Stimulated activated CD4-positive, alpha-beta T cell treated with anti-CD3 and anti-CD28 coated beads, Interleukin-2, amount 100 ng/mL, for 4 hours (primary cell): ENCODE measurements around the gene SPRR2A.
"Not testable (repeated sequence)": the region's sequence is repeated elsewhere in the genome, so short reads cannot be mapped to it uniquely, and the experiment has no call there.

Experiments
- DNase-seq: peaks from one replicate; pipeline ENCODE4 v3.0.0-alpha.2; 2020; ENCODE audit warnings: low read depth

Gene SPRR2A

DNA sequence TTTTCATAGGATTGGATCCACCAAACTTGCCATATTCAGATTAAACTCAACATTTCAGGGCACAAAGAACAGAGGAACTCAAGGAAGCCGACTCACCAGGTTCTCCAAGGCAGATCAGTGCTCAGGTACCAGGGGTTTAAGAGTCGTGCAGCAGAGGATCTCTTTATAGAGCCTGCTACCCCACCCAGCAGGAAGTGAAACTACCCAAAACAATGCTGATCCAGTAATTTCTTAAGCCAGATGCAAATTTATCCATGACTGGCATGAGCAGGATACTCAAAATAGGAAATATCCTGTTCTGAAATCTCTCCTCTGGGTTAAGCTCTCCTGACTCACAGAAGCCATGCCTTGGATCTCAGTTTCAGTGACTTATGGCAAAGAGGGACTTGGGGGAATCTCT, at the start of gene SPRR2A:
Gene SPRR2A, minus strand, starts transcription at position 138 of the 400 bp plus-strand sequence. CDS start 777 bp downstream, outside the sequence.
- DNase-seq: no peak

DNA sequence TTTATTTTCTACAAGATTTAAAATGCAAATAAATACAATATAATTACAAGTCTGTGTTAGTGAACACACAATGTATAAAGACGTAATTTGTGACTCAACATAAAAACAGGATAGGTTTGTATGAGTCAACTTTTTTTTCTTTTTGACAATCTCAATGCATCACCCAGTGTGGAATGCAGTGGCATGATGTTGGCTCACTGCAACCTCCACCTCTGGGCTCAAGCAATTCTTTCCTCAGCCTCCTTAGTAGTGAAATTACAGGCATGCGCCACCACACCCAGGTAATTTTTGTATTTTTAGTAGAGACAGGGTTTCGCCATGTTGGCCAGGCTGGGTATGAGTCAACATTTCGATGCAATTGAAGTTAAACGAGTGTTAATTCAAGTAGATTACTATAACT, 42.9 kb upstream of the SPRR2A start:
- DNase-seq: no peak

DNA sequence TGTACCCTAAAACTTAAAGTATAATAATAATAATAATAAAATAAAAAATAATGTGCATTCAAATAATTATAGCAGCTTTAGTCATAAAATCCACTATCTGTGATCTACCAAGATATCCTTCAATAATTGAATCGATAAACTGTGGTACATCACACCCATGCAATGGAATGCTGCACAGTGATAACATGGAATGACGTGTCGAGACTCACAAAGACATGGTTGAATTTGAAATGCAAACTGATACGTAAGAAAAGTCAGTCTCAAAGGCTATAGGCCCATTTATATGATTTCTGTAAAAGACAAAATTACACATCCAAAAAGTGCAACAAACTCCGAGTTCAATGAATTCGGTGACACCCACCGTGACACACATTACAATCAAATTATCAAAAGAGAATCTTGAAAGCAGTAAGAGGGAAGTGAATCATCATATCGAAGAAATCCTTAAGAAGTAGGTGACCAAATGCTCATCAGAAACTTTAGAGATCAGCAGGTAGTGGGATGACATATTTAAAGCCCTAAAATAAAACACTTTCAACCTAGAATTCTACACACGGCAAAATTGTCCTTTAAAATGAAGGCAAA, 42.2 kb upstream of the SPRR2A start:
- no peak for DNase-seq

DNA sequence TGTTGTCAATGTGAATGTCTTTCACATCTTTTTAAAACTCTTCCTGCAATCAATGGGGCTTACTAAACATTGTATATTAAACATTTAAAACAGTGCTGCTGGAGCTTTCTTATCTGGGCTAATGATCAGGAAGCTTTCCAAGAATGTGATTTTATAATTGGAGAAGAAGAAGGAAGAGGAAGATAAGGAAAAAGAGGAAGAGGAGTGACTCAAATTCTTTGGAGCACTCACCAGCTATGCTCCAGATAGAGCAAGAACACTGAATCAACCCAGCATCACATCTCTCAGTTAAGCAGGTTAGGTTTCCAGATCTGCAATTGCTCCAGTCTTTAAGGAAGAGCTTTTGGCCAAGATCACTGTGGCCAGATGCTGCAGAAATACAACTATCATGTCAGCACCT, 38.5 kb upstream of the SPRR2A start:
- no peak for DNase-seq

DNA sequence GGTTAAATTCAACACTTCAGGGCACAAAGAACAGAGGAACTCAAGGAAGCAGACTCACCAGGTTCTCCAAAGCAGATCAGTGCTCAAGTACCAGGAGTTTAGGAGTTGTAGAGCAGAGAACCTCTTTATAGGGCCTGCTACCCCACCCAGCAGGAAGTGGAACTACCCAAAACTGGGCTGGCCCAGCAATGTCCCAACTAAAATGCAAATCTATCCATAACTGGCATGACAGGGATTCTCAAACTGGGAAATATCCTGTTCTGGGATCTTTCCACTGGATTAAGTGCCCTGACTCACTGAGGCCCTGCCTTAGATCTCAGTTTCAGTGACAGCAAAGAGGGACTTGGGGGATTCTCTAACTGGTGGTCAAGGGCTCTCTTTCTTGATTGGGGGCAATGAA, 37.1 kb upstream of the SPRR2A start, which contains the start of gene SPRR2E:
Gene SPRR2E, minus strand, starts transcription at position 101 of the 400 bp plus-strand sequence. CDS start 775 bp downstream, outside the sequence.
- no peak for DNase-seq

DNA sequence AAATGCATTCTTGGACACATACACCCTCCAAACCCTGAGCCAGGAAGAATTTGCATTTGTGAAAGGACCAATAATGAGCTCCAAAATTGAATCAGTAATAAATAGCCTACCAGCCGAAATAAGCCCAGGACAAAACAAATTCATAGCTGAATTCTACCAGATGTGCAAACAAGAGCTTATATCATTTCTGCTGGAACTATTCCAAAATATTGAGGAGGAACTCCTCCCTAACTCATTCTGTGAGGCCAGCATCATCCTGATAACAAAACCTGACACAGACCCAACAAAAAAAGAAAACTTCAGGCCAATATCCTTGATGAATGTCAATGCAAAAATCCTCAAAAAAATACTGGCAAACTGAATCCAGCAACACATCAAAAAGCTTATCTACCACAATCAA, 30.3 kb upstream of the SPRR2A start:
- no peak for DNase-seq

DNA sequence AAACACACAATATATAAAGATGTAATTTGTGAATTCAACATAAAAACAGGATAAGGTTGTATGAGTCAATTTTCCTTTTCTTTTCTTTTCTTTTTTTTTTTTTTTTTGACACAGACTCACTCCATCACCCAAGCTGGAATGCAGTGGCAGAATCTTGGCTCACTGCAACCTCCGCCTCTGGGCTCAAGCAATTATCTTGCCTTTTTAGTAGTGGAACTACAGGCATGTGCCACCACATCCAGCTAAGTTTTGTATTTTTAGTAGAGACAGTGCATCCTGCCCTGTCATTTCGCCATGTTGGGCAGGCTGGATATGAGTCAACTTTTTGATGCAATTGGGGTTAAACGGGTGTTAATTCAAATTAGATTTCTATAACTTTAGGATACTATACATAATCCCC, 24.4 kb upstream of the SPRR2A start:
- DNase-seq: no peak

DNA sequence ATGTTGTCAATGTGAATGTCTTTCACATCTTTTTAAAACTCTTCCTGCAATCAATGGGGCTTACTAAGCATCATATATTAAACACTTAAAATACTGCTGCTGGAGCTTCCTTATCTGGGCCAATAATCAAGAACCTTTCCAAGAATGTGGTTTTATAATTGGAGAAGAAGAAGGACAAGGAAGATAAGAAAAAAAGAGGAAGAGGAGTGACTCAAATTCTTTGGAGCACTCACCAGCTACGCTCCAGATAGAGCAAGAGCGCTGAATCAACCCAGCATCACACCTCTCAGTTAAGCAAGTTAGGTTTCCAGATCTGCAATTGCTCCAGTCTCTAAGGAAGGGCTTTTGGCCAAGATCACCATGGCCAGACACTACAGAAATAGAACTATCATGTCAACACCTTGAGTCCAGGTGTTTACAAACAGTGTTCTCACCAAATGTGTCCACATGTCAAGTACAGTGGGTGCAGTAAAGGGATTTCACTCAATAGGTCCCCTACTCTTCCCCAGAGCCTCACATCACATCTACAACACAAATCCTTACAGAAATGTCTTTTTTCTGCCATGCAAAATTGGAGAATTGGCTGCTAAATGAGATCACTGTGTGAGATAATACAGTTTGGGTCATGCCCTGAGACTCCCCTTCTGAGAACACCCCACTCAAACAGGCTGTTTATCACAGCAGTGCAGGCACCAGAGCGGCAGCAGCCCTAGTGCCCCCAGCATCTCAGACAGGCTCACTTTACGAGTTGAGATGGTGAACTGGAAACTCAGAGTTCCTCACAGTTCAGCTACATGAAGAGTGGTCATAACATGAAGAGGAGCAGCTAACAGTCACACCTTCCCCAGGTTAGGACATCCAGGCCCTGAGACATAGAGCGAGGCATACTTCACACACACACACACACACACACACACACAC, 15.8 kb upstream of the SPRR2A start:
- DNase-seq: no peak

DNA sequence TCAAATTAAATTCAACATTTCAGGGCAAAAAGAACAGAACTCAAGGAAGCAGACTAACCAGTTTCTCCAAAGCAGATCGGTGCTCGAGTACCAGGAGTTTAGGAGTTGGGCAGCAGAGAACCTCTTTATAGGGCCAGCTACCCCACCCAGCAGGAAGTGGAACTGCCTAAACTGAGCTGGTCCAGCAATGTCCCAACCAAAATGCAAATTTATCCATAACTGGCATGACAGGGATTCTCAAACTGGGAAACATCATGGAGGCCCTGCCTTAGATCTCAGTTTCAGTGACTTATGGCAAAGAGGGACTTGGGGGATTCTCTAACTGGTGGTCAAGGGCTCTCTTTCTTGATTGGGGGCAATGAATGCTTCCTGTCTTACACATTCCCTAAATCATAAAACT, 14.2 kb upstream of the SPRR2A start, which contains the start of gene SPRR2B:
Gene SPRR2B, minus strand, starts transcription at position 101 of the 400 bp plus-strand sequence. CDS start 772 bp downstream, outside the sequence.
- DNase-seq: no peak

DNA sequence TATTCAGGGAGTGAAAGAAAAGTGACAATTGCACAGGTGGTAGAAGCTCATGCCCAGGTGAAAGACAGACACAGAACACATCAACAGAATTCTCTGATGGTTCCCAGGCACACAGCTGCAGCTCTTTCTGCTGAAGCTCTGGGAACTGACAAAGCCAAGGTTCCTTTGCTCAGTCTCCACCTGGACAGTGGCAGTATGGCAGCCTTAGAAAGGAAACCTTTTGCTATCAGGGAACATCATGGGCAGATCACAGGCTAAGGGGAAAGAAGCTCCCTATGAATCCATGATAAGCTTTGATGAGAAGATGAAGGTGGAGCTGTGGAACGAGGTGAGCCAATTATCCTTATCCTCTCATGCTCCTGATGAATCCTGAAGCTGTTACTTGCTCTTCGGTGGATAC, 12.9 kb upstream of the SPRR2A start:
- no peak for DNase-seq

DNA sequence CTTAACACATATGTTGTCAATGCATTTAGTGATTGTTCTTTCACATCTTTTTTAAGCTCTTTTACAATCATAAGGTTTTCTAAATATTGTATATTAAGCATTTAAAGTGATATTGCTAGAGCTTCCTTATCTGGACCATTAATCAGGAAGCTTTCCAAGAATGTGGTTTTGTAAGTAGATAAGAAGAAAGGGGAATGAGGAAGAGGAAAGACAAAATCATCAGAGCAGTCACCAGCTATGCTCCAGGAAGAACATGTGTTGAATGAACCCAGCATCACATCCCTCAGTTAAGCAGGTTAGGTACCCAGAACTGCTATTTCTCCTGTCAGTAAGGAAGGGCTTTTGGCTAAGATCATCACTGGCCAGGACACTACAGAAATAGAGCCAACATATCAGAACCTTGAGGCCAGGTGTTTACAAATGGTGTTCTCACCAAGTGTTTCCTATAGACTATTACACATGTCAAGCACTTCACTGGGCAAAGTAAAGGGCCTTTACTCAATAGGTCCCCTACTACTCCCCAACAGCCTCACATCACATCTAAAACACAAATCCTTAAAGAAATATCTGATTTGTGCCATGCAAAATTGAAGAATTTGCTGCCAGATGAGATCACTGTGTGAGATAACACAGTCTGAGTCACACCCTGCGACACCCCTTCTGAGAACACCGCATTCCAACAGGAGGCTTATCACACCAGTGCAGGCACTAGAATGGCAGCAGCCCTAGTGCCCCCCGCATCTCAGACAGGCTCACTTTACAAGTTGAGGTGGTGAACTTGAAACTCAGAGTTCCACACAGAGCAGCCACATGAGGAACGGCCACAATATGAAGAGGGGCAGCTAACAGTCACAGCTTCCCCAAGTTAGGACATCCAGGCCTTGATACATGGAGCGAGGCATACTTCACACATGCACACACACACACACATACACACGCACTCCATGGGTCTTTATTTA, 1.8 kb upstream of the SPRR2A start:
- DNase-seq: no peak

DNA sequence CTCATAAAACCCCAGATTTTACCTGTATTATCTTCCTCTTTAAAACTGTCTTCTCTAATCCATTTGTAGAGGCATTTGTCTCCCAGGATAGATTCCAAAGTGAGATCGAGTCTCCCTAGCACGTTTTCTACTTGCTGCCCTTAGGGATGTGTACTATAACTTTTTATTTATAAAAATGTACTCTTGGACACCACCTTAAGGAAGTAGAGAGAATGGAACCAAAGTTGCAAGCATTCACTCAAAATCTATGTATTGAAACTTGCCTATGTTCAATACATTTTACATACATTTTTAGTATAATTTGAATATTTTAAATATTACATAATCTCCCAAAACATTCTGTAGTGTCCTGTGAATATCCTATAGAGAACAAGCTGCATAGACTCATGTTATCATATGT, 842 bp upstream of the SPRR2A start:
- DNase-seq: no peak

DNA sequence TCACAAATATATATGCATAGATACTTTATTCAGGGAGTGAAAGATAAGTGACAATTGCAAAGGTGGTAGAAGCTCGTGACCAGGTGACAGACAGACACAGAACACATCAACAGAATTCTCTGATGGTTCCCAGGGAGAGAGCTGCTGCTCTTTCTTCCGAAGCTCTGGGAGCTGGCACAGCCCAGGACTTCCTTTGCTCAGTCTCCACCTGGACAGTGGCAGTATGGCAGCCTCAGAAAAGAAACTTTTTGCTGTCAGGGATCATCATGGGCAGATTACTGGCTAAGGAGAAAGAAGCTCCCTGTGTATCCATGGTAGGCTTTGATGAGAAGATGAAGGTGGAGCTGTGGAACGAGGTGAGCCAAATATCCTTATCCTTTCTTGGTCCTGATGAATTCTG, 1.2 kb downstream of the SPRR2A start:
- DNase-seq: not testable (repeated sequence)

DNA sequence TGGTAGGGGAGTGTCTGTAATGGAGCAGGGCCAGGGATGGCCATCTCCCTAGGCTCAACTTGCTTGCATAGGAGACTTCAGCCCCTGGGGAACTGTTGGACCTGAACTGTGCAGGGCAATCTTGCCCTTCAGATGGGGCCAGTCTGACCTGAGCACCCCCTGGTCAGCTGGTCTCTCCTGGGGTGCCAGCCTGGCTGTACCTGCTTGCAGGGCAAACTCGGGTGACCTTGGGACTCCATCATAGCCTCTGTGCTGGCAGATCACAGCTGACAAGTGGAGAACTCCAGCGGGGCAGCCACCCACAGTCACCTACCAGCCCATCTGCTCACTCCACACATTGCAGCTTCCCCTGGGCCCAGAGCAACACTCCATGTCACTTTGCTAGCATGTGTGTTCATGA, 8.1 kb downstream of the SPRR2A start:
- no peak for DNase-seq

DNA sequence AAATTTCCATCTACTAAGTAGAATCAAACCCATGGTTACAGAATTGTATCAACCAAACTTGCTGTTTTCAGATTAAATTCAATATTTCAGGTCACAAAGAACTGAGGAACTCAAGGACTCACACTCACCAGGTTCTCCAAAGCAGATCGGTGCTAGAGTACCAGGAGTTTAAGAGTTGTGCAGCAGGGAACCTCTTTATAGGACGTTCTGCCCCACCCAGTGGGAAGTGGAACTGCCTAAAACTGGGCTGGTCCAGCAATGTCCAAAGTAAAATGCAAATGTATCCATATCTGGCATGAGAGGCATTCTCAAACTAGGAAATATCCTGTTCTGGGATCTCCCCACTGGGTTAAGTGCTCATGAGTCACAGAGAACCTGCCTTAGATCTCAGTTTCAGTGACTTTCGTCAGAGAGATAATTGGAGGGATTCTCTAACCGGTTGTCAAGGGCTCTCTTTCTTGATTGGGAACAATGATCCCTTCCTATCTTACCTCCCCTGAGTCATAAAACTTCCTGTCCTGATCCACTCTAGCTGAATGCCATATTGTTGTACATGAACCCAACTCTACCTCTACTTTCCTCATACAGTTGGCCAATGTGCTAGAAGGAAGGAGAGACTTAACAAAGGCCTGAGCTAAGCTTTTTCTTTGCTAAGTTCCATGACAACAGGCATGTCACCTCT, 16.2 kb downstream of the SPRR2A start, which contains the start of gene SPRR2D:
Gene SPRR2D, minus strand, starts transcription at position 171 of the 682 bp plus-strand sequence. CDS start 774 bp downstream, outside the sequence.
- no peak for DNase-seq

DNA sequence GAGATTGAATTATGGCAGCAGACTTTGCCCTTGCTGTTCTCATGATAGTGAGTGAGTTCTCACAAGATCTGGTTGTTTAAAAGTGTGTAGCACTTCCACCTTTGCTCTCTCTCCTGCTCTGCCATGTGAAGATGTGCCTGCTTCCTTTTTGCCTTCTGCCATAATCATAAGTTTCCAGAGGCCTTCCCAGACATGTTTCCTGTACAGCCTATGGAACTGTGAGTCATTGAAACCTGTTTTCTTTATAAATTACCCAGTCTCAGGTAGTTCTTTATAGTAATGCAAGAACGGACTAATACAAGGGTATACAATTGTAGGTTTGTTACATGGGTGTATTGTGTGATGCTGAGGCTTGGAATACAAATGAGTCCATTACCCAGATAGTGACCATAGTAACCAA, 22.1 kb downstream of the SPRR2A start:
- DNase-seq: no peak

DNA sequence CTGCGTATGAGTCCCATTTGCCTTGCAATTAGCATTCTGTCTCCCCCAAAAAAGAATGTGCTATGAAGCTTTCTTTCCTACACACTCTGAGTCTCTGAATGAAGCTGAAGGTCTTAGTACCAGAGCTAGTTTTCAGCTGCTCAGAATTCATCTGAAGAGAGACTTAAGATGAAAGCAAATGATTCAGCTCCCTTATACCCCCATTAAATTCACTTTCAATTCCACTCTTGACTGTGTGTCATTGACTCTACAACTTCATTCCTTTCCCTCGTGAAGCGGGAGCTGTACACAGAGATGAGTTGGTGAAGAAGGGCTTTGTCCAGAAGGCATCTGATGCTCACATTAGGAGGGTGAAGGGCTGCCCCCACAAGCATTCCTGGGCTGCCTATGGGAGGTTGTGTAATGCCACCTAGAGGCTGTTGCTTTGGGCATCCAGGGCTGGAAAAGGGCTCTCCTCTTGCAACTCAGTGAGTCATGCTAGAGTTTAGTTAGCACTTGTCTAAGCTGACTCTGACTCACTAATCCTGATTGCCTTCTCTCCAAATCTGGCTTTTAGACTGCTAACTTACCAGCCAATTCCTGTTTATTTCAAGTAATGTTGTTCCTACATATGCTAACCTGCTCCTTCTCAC, 24.5 kb downstream of the SPRR2A start:
- no peak for DNase-seq

DNA sequence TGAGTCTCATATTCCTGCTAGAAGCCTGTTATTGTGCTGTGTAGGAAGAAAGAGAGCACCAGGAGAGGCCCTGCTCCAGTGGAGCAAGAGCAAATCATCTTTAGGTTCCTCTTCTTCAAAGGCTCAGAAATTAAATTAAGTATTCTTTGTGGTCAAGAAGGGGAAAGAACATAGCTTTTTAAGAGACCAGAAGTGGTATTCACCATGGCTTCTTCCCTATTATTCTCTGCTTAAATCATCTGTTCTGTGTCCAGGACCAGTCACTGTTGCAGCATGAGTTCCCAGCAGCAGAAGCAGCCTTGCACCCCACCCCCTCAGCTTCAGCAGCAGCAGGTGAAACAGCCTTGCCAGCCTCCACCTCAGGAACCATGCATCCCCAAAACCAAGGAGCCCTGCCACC, 25.2 kb downstream of the SPRR2A start:
- DNase-seq: no peak

DNA sequence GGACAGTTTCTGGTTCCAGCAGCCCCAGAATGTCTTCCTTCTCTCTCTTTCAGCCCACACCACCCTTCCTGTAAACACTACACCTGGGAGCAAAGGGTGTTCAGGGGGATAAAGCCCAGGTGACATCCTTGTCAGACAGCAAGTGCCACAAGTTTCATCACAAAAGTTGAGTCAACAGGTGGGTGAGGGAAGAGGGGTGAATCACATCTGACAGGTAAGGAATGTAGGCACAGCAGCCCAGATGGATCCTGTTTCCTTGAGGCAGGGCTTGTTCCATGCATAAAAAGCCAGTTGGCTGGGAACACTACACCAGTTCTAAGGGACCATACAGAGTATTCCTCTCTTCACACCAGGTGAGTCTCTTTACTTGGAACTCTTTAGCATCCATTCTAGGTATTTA, 26.4 kb downstream of the SPRR2A start, which contains the start of gene SPRR1B:
Gene SPRR1B, plus strand, starts transcription at position 309 of the 400 bp plus-strand sequence. CDS start 1,143 bp downstream, outside the sequence.
- no peak for DNase-seq

DNA sequence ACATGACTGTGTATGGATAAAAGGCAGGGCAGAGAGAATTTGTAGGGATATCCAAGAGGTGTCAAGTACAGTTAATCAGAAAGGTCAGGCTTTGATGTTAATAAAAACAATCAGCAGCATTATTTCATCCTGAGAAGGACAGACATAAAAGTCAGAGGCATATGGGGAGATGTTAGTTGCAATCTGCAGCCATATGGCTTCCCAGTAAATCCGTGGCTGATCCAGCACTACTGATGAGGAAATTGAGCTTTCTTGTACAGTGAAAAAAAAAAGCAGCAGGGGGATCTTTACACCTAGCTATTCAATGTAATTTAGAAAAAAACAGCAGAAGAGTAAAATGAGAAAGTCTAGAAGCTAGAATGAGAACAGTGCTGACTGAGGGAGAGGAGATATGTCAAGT, 28.5 kb downstream of the SPRR2A start:
- DNase-seq: no peak

DNA sequence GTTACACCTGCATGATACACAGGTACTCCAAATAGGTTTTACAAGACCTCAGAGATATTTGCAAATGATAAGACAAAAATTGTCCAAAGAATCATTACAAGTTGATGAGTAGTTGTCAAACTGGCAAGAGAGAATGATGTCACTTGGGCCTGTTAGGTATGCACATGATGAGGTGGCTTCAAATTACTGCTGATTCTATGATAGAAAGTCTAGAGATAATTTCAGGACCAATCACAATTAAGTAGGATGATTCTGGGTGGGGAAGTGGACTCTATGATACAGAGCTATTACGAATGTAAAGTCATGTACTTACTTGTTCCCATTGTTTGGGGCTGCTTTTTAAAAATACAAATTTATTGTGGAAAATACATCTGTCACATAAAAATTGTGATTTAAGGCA, 31.5 kb downstream of the SPRR2A start:
- DNase-seq: no peak
